Erythroblast (primary cell): ENCODE data around the gene CUX1.

Experiments
- GATA1 ChIP-seq: IDR thresholded peaks from 2 replicates; pipeline ENCODE4 v1.6.1; 2011; ENCODE audit warnings: low read depth, mild to moderate bottlenecking, control low read depth, low read length, moderate library complexity
- POLR2A ChIP-seq: IDR thresholded peaks from 2 replicates; pipeline ENCODE4 v1.6.1; 2011; ENCODE audit warnings: mild to moderate bottlenecking, low read length

DNA sequence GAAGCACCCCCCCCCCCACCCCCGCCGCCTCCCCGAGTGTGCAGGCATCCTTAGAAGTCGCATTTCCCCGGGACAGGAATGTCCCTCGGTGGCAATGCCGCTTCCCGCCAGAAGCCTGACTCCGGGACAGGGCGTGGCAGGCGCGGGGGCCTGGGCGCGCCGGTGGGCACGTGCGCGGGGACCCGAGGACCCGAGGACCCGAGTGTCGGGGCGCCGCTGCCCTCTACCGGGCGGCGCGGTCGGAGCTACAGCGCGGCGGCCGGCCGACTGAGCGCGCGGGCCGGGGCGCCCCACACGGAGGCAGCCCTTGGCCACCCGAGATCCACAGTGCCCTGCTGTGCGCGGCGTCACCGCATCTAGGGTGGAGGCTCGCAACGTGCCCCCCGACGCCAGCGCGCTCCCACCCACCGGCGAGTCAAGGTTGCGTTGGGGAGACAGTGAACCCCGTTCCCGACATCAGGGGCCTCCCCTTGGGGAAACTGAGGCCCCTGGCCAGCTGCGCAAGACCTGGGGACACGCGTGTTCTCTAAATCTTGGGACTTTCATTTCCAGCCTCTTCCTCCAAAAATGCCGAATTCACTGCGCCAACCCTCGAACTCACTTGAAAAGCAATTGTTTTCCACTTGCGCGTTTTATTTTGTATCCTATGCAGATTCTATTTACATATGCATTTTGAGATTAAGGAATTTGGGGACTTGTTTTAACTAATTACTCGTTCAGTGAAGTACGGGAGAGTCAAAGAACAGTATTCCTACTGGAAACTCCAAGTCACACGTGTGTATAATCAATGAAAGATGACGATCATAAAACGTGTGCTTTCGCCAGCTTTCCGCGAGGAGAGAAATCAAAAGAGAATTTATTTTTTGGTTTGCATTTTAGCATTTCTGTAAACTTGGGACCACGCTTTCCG, 3.1 kb upstream of the CUX1 start:
- TF ChIP-seq POLR2A = peak; percentile 4
- no peak for TF ChIP-seq GATA1
